Stimulated activated CD8-positive, alpha-beta memory T cell treated with anti-CD3 and anti-CD28 coated beads, Interleukin-4, amount 100 ng/mL, for 24 hours (primary cell): ENCODE results near the gene ELOVL5.
"Not testable (repeated sequence)": the region's sequence is repeated elsewhere in the genome, so short reads cannot be mapped to it uniquely, and the experiment has no call there.

Experiments
- DNase-seq: peaks from one replicate; pipeline ENCODE4 v3.0.0-alpha.2; 2020; ENCODE audit warnings: low read depth

The ELOVL5 gene

GRCh38 chr6:53359095-53359842, 10.5 kb upstream of the ELOVL5 start:
- DNase-seq, result peak; percentile 83

DNA sequence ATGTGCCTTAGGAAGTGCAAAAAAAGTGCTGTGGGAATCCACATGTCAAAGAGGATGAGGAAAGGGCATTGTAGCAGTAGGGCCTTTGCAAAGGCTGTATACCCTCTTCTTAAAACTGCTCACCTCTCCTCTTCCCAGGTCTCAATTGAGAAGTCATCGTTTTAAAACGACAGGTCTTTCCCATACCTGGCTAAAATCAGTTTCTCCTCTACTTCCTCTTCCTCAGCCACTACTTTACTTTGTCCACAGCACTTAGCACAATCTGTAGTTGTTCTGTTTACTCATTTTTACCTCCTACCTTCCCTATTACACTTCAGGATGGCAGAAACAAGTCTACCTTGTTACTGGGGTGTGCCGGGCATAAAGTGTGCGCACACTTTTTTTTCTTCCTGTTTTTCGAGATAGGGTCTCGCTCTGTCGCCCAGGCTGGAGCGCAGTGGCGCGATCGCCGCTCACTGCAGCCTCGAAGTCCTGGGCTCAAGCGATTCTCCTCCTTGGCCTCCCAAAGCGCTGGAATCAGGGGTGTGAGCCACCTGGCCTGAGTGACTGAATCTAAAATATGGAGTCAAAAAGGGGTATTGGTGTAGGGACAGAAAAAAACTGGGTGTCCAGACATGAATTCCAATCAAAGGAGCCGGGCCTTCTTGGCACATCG, 9.8 kb upstream of the ELOVL5 start:
- DNase-seq, result no peak

DNA sequence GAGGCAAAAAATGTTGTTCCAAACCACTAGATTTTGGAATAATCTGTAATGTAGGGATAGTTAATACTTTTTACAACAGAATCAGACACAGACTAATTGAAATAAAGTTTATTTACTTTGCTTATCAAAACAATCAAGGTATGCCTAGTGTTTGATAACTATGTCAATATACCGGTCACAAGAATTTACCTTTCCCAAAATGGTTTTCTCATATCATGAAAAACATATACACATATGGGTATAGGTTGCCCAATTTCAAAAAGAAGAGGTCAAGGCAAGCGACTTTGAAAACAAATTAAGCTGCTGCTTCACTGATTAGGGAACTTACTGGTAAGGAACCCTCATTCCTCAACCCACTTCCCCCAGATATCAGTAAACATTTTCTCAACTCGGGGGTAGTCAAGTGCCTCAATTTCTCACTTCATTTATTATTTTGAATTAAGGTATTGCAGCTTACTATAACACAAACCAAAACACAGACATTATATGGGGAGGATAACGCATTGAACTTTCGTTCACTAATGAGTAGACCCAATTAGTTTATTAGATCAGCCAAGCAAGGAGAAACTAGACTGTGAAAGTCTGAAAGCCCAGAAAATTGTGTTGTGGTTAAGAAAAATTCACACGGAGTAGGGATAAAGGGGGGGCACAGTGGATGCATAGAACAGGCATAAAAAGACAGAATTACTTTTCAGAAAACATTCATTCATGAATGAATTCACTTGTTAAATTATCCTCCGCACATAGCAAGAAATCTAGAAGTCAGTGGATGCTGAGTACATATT, 9.0 kb upstream of the ELOVL5 start:
- DNase-seq, result no peak

DNA sequence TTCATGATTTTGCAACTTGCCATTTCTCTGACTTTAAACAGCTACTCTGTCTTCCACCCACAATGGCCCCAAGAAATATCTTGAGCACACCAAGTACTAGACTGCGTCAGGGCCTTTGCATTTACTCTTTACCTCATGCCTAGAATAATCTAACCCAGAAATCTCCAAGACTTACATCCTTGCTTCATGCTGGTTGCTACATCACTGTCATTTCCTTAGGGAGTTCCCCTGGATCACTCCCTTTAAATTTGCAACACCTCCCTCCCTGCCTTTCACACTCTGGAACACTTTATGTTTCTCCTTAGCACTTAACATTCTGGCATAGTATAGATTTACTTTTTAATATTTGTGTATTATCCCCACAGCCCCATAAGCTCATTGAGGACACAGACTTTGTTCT, 4.9 kb upstream of the ELOVL5 start:
- DNase-seq, result no peak

DNA sequence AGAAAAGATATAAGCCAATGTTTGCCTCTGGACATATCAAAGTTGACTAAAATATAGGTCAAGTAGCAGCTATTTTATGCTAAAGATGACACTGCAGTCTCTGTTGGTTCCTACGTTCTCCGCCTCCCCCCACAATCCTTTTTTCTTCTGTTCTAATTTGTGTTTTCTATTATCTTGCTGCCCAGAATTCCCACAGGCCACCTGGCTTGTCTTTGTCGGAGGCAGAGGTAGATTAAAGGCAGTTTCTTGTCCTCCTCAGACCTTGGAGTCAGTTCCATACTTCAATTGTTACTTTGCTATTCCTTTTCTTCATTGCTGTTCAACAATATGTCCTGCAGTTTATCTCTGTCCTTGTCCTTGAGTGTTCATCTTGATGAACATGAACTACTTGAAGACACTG, 3.6 kb upstream of the ELOVL5 start:
- DNase-seq, result no peak

DNA sequence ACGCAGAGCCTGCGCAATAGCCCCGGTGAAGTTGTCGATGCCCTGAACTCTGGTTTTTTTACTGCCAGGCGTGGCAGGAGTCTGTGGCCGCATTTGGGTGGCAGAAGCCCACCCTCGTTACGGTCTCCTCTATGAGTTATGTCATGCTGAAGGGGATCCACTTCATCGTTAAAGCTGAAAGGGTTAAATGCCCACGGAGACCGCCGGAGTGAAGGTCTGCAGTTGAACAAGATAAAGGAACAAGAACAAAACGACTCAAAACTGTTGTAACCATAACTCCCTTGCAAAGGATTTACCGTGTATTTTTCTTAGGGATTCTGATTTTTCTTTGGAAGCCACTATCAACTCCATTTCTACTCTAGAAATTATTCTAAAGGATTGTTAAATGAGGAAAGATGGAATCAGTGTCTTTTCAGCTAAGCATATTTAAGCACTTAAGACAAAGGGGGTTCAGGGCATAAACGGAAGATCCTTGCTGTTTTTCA, 501 bp upstream of the ELOVL5 start:
- DNase-seq, result no peak

DNA sequence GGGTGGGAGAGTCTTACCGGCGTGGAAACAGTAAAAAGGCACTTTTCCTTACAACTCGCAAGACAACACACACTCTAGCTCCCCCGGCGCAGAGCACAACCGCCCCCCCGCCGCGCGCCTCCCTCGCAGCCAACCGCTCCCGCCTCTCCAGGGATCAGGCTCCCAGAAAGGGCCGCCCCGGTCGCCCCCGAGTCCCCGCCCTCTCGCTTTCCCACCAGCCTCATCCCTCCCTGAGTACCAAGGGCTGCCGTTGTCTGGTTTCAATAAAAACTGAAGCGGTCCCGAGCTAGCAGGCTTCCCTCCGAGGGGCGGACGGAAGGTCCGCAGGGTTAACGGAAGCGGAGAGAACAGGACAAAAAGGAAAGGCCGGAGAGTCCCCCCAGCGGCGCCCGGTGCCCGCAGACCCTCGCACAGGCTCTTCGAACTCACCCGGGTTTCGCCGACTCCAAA, 804 bp downstream of the ELOVL5 start:
- no peak for DNase-seq

DNA sequence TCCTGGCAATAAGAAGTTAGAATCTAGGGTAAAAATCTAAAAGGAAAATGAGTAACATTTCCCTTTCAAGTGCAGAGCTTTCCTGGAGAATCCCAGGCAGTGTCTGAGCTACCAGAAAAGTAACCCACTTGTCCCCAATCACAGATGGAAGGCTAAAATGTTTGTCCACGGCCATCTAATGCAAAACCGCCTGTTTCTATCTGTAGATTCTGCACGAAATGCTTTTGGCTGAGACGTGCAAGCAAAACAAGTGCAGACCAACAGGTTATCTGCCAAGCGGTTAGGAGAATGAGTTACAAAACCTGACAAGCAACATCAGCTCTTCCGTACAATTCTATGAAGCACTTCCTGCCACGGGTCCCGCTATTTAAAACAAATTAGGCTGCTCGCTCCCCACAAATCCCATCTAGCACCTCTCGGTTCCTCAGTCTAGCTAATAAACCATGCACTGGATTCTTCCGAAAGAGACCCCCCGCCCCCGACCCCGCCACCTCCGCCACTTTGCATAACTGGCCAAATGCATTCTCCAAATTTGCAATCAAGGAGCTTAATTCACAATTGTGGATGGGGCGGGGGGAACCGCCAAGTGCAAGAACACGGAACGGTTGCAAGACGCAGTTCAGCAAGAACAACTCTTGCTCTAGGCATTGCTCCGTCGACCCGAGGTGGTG, 1.4 kb downstream of the ELOVL5 start:
- no peak for DNase-seq

- not testable (repeated sequence) for DNase-seq
These were observed 2.7 kb downstream of the ELOVL5 start for GRCh38 chr6:53346049-53346448.

DNA sequence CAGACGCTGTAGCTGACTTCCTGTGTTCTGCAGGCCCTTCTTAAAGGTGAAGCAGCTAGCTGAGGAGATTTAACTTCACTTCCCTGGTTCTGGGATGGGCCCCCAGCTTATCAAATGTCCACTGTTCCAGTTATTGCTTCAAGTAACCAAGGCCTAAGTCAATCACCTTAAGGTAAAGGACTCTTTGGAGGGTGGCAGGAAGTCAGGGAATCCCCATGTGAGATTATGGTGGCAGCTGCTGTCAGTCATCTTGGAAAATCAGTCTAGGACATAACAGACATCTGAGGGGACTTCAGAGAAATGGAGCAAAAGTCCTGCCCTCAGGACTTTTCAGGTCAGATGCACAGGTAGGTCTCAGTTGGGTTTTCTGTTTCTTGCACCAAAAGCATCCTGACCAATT, 3.8 kb downstream of the ELOVL5 start:
- no peak for DNase-seq

GRCh38 chr6:53343092-53343491, 5.7 kb downstream of the ELOVL5 start:
- DNase-seq, result no peak

GRCh38 chr6:53342217-53342616, 6.5 kb downstream of the ELOVL5 start:
- no peak for DNase-seq

DNA sequence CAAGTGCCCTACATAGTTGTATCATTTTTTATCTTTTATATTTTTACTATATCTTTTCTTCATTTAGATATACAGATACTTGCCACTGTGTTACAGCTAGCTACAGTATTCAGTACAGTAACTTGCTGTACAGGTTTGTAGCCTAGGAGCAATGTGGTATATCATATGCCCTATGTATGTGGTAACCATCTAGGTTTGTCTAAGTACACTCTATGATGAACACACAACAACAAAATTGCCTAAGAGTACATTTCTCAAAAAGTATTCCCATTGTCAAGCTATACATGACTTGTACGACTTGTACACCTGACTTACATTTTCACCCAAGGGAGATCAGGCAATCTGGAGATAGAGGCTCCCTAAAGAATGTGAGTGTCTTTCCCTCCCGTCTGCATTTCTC, 8.2 kb downstream of the ELOVL5 start:
- no peak for DNase-seq

- no peak for DNase-seq
These were observed 9.3 kb downstream of the ELOVL5 start for GRCh38 chr6:53339424-53339823.

DNA sequence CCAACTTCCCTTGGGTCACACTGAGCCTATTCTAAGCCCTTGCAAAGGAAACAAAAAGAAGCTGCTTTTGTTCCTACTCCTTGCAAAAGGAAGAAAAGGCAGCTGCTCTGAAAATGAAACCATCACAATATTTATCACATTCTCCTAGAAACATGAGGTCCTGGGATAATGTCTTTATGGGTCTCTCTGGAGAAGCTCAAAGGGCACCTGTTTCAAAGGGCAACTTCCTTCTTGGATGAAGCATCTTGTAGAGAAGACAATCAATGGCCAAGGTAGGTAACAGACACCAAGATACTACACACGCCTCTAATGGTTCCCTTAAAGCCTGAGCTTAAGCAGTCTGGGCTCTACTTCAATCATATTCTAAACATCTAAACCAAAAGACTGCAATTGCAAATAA, 10.4 kb downstream of the ELOVL5 start:
- DNase-seq, result no peak

GRCh38 chr6:53336070-53336469, 12.7 kb downstream of the ELOVL5 start:
- no peak for DNase-seq

DNA sequence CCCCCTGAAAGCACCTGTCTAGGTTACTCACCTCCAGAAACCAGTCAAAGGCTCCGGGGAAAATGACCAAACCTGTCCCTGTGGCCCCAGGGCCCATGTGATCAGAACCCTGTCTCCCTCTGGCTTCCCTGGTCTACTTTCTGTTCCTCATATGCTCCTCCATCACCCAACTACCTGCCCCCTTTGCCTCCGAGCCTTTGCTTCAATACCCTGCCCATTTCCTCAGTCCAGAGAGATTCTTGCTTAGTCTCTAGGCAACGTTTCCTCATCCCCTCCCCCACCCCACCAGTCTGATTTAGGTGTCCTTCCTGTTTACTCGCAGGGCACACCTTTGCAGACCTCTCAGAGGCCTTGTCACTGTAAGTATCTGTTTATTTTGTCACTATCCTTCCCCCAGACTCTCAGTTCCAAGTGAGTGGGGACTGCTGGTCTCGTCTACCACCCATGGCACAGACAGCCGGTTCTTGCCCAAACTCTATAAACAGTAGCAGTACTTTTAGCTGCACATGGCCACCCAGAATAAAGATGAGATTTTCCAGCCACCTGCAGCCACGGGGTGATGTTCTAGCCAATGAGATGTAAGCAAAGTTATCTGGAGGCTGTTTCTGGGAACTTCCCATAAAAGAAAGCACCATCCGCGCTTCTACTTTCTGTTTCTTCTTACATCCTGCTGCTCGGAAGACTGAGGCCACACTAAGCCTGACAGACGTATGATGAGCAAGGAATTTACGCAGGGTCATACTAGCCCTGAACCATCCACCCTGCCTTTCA, 13.3 kb downstream of the ELOVL5 start:
- DNase-seq, result peak; percentile 35

DNA sequence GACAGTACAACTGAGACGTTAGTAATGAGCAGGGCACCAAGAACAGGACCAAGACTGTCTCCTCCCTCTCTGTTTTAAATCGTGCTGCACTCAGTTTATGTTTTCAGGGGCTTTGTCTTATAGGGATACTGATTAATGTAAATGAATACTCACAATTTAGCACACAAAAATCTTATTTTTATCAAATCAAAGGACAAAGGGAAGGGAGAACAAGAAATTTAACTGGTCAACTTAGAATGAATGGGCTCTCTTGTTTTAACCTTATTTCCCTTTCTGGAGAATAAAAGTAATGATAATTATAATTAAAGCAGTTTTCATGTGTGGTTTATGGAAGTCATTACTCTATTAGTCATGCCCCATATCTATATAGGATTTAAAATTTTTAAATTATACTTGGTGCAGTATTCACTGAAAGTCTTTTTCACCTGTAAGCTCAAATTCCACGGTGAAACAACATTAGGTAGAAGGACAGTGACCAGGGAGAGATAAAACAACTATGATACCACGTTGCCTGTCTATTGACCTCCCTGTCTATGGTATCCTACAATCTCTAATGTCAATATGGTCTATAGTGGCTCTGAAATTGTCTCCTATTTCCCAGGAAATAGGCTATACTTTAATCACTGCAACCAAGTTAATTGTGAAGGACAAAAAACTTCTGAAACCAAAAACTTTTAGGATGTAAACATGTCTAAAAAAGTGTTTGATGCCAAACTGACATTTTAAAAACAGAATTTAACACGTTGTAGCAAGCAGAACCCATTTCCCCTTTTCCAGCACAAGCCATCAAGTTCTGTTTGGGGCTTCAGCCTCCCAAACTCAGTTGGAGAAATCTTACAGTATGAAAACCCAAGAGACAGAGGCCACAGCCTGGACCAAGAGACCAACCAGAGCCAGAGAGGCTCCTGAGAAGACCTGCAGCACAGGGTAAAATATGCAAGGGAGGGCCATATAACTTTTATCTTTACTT, 15.0 kb downstream of the ELOVL5 start:
- DNase-seq, result no peak

- DNase-seq, result no peak
These were observed 17.1 kb downstream of the ELOVL5 start for GRCh38 chr6:53331678-53332077.

DNA sequence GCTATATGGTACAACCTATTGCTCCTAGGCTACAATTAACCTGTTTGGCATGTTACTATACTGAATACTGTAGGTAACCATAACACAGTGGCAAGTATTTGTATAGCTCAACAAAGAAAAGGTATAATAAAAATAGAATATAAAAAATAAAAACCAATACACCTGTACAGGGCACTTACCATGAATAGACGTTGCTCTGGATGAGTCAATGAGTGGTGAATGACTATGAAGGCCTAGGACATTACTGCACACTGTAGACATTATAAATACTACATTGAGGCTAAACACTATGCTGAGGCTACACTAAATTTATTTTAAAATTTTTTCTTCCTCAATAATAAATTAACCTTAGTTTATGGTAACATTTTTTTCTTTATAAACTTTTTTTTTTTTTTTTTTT, 18.6 kb downstream of the ELOVL5 start:
- DNase-seq, result no peak
